DOHH2 (cell line): ENCODE measurements around the gene TRPM3.

Source experiments
- CTCF ChIP-seq: fragments of 200-600 bp; sonication (generic); IDR thresholded peaks from one replicate; pipeline ENCODE4 v1.5.1; 2014; ENCODE audit warnings: antibody characterized with exemption, mild to moderate bottlenecking, low read depth, low read length; ENCODE audit not compliant: poor library complexity, severe bottlenecking
- EZH2phosphoT487 ChIP-seq: fragments of 200-600 bp; sonication (generic); IDR thresholded peaks from 2 replicates; pipeline ENCODE4 v1.6.1; 2017; ENCODE audit warnings: borderline replicate concordance, mild to moderate bottlenecking, antibody characterized with exemption, low read length, moderate library complexity, mixed read lengths

- no peak for TF ChIP-seq CTCF
- TF ChIP-seq EZH2phosphoT487: no peak
These were observed 582.4 kb downstream of the TRPM3 start for GRCh38 chr9:70539001-70539400.
